HepG2 (cell line): ENCODE measurements around the gene TLDC2. TPM values are rescaled to one million over a fixed set of nuclear protein-coding genes. Genes with fewer than 3 reads are reported as not detected.

Experiments
- ERF ChIP-seq: IDR thresholded peaks from 2 replicates; pipeline ENCODE4 v1.6.1; 2018; ENCODE audit warnings: missing biosample characterization, missing genetic modification reagents
- KAT2B ChIP-seq: fragments of 150-350 bp; IDR thresholded peaks from 2 replicates; pipeline ENCODE4 v1.6.1; 2014; ENCODE audit warnings: low read depth, low read length, borderline replicate concordance
- MEIS2 ChIP-seq: sonication (generic); formaldehyde crosslinking; IDR thresholded peaks from 2 replicates; pipeline ENCODE4 v1.9.0; 2021; ENCODE audit warnings: mild to moderate bottlenecking, missing genetic modification reagents
- MLLT10 ChIP-seq: sonication (generic); formaldehyde crosslinking; IDR thresholded peaks from 2 replicates; pipeline ENCODE4 v1.4.0; 2020; ENCODE audit warnings: missing genetic modification reagents
- NBN ChIP-seq: fragments of 450-650 bp; conservative IDR thresholded peaks from 2 replicates; pipeline ENCODE4 v1.6.1; 2017
- NR2F1 ChIP-seq, 2 experiments: fragments of 450-650 bp in 1 of 2; formaldehyde crosslinking in 1 of 2; IDR thresholded peaks; 2 replicates each; pipeline versions ENCODE4 v1.5.0 to v1.6.1; 2016 to 2020; ENCODE audit warnings: mild to moderate bottlenecking in 1 of 2, missing compliant biosample characterization in 1 of 2, missing genetic modification reagents in 1 of 2, moderate library complexity in 1 of 2
- RARG ChIP-seq: sonication (generic); formaldehyde crosslinking; IDR thresholded peaks from 2 replicates; pipeline ENCODE4 v1.4.0; 2020; ENCODE audit warnings: low read depth, mild to moderate bottlenecking, missing genetic modification reagents
- SSRP1 ChIP-seq: IDR thresholded peaks from 2 replicates; pipeline ENCODE4 v1.6.1; 2016; ENCODE audit warnings: control low read depth
- YY1 ChIP-seq: IDR thresholded peaks from 2 replicates; pipeline ENCODE4 v1.6.1; 2011; ENCODE audit warnings: low read length, low read depth, moderate library complexity, mild to moderate bottlenecking; ENCODE audit not compliant: insufficient read depth, insufficient replicate concordance
- ZNF281 ChIP-seq: sonication (generic); formaldehyde crosslinking; IDR thresholded peaks from 2 replicates; pipeline ENCODE4 v1.4.0; 2020; ENCODE audit warnings: missing genetic modification reagents, borderline replicate concordance
- ZNF333 ChIP-seq: sonication (generic); formaldehyde crosslinking; IDR thresholded peaks from 2 replicates; pipeline ENCODE4 v1.4.0; 2020; ENCODE audit warnings: mild to moderate bottlenecking, missing genetic modification reagents, borderline replicate concordance
- ZNF570 ChIP-seq: sonication (generic); formaldehyde crosslinking; IDR thresholded peaks from 2 replicates; pipeline ENCODE4 v1.4.0; 2020; ENCODE audit warnings: mild to moderate bottlenecking, missing genetic modification reagents, borderline replicate concordance
- ZNF782 ChIP-seq: sonication (generic); formaldehyde crosslinking; IDR thresholded peaks from 2 replicates; pipeline ENCODE4 v1.4.0; 2020; ENCODE audit warnings: missing genetic modification reagents, mild to moderate bottlenecking, borderline replicate concordance
- polyA plus RNA-seq, 8 experiments: library from polyadenylated mRNA; depleted of rRNA in 3 of 8; stranded (reverse) in 7 of 8; unstranded in 1 of 8; fragments of >200 nt; fragmentation: Illumina TruSeq in 4 of 8; extraction: Trizol in 4 of 8; gene quantifications; 2 replicates each; pipeline versions ENCODE4 v1.2.1 to v1.2.3, GENCODE V29; 2011 to 2016; ENCODE audit warnings: low read depth in 4 of 8, missing spikeins in 1 of 8, mixed read lengths in 1 of 8; ENCODE audit not compliant: insufficient read depth in 1 of 8
- total RNA-seq, 5 experiments: library from RNA; depleted of rRNA; stranded (reverse); fragments of >200 nt; fragmentation: Illumina TruSeq; extraction: Trizol; gene quantifications; 2 replicates each; pipeline ENCODE4 v1.2.3, GENCODE V29; 2016; ENCODE audit warnings: low read depth in 1 of 5
- TF ChIP-seq, protein P1 (sequence below): sonication (generic); formaldehyde crosslinking; IDR thresholded peaks from 2 replicates; pipeline ENCODE4 v1.4.0; 2020; ENCODE audit warnings: missing genetic modification reagents
- TF ChIP-seq, protein P2 (sequence below): sonication (generic); formaldehyde crosslinking; IDR thresholded peaks from 2 replicates; pipeline ENCODE4 v1.8.0; 2022; ENCODE audit warnings: mild to moderate bottlenecking, missing genetic modification reagents, moderate library complexity

TLDC2 gene
- total and polyA plus RNA-seq, 2 of the 13 experiments (the other 11 are each of a cell fraction or from before 2014, with no cell fraction given) = 1.5 to 1.6 TPM

DNA sequence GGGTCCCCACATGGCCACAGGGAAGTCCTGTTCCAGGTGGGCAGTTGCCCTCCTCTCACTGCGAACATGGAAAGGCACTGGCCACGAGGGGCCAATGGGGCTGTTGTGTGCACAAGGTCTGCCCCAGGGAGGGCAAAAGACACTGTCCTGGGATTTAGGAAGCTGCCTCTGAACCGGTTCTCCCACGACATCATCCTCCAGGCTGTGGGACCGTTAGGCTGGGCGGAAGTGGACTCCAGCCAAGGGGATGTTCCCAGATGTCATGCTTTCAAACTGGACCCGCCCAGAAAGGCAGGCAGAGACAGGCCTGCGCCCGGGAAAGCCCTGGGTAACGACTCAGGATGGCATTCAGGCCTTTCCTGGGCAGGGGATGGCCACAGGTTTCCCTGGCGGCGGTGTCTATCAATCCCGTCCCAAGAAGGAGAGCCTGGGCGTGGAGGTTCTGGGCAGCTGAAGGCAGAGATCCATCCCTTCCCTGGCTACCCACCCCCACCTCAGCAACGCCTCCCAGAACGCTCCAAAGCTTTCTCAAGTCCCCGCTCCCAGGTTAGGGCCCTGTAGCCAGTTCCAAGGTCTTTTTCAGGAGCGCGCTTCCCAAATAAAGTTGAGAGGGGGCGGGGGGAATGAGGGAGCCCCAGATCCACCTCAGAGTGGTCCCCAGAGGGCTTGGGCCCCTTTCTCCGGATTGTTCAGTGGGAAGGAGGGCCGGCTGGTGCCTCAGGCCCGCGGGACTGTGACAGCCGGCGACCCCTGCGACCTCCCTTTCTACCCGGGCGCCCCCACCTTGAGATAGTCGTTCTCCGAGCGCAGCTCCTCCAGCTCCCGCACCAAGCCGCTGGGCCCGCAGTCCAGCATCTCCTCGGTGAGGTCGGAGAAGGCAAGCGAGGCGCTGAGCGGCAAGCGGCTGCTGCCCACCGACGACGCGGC is 13.8 kb upstream of the TLDC2 start (continued):
- TF ChIP-seq ZNF281 (CRISPR knock-in tag) (peak; percentile 57; the same call in 1 of the 2 replicates), ZNF570 (CRISPR knock-in tag) (no peak), YY1 (peak; percentile 8), RARG (no peak), ZNF333 (CRISPR knock-in tag) (peak; percentile 31; the same call in 1 of the 2 replicates), MLLT10 (CRISPR knock-in tag) (no peak), KAT2B (no peak), NBN (no peak), ERF (CRISPR knock-in tag) (peak; percentile 60; the same call in 1 of the 2 replicates), ZNF782 (CRISPR knock-in tag) (no peak), SSRP1 (CRISPR knock-in tag) (no peak), MEIS2 (CRISPR knock-in tag) (peak; percentile 66; the same call in 1 of the 2 replicates), NR2F1 (CRISPR knock-in tag; IDR thresholded peaks at IDR 0.05) (0 out of 4 replicates have a peak, but pooled peaks of 1 of the 2 experiments have one; percentile 3)
- TF ChIP-seq, protein P1, sequence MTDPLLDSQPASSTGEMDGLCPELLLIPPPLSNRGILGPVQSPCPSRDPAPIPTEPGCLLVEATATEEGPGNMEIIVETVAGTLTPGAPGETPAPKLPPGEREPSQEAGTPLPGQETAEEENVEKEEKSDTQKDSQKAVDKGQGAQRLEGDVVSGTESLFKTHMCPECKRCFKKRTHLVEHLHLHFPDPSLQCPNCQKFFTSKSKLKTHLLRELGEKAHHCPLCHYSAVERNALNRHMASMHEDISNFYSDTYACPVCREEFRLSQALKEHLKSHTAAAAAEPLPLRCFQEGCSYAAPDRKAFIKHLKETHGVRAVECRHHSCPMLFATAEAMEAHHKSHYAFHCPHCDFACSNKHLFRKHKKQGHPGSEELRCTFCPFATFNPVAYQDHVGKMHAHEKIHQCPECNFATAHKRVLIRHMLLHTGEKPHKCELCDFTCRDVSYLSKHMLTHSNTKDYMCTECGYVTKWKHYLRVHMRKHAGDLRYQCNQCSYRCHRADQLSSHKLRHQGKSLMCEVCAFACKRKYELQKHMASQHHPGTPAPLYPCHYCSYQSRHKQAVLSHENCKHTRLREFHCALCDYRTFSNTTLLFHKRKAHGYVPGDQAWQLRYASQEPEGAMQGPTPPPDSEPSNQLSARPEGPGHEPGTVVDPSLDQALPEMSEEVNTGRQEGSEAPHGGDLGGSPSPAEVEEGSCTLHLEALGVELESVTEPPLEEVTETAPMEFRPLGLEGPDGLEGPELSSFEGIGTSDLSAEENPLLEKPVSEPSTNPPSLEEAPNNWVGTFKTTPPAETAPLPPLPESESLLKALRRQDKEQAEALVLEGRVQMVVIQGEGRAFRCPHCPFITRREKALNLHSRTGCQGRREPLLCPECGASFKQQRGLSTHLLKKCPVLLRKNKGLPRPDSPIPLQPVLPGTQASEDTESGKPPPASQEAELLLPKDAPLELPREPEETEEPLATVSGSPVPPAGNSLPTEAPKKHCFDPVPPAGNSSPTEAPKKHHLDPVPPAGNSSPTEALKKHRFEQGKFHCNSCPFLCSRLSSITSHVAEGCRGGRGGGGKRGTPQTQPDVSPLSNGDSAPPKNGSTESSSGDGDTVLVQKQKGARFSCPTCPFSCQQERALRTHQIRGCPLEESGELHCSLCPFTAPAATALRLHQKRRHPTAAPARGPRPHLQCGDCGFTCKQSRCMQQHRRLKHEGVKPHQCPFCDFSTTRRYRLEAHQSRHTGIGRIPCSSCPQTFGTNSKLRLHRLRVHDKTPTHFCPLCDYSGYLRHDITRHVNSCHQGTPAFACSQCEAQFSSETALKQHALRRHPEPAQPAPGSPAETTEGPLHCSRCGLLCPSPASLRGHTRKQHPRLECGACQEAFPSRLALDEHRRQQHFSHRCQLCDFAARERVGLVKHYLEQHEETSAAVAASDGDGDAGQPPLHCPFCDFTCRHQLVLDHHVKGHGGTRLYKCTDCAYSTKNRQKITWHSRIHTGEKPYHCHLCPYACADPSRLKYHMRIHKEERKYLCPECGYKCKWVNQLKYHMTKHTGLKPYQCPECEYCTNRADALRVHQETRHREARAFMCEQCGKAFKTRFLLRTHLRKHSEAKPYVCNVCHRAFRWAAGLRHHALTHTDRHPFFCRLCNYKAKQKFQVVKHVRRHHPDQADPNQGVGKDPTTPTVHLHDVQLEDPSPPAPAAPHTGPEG (CRISPR knock-in tag) = 0 out of 2 replicates have a peak, but pooled peaks have one; percentile 59
- TF ChIP-seq, protein P2, sequence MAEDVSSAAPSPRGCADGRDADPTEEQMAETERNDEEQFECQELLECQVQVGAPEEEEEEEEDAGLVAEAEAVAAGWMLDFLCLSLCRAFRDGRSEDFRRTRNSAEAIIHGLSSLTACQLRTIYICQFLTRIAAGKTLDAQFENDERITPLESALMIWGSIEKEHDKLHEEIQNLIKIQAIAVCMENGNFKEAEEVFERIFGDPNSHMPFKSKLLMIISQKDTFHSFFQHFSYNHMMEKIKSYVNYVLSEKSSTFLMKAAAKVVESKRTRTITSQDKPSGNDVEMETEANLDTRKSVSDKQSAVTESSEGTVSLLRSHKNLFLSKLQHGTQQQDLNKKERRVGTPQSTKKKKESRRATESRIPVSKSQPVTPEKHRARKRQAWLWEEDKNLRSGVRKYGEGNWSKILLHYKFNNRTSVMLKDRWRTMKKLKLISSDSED (CRISPR knock-in tag) = 0 out of 2 replicates have a peak, but pooled peaks have one; percentile 43
